Liver (tissue), 9 donors: ENCODE results near the gene AATK. TPM values are rescaled to one million over a fixed set of nuclear protein-coding genes. Genes with fewer than 3 reads are reported as not detected.

Experiments
- DNase-seq: peaks from one replicate; pipeline ENCODE4 v3.0.0-alpha.2; 2017; ENCODE audit warnings: low spot score
- H3K27ac ChIP-seq, 2 donors: one replicate each; pipeline ENCODE4 v1.7.0; 2013; ENCODE audit warnings: inconsistent platforms in 2 of 2, low read length in 2 of 2, control low read depth in 1 of 2, low read depth in 1 of 2, mild to moderate bottlenecking in 1 of 2
- H3K27me3 ChIP-seq, 4 donors: one replicate each; pipeline versions ENCODE4 v1.6.1 to v1.7.0; 2013; ENCODE audit warnings: low read length in 3 of 4, inconsistent platforms in 1 of 4, mild to moderate bottlenecking in 1 of 4, moderate library complexity in 1 of 4; ENCODE audit not compliant: control insufficient read depth in 4 of 4, insufficient read depth in 4 of 4
- H3K36me3 ChIP-seq, 4 donors: one replicate each; pipeline versions ENCODE4 v1.6.1 to v1.7.0; 2013; ENCODE audit warnings: low read length in 3 of 4, mild to moderate bottlenecking in 3 of 4, low read depth in 1 of 4, moderate library complexity in 1 of 4; ENCODE audit not compliant: control insufficient read depth in 4 of 4, insufficient read depth in 3 of 4
- H3K4me1 ChIP-seq, 4 donors: one replicate each; pipeline versions ENCODE4 v1.6.1 to v1.7.0; 2013; ENCODE audit warnings: low read length in 3 of 4, mild to moderate bottlenecking in 3 of 4, moderate library complexity in 1 of 4; ENCODE audit not compliant: control insufficient read depth in 4 of 4, insufficient read depth in 4 of 4
- H3K4me3 ChIP-seq, 3 donors: one replicate each; pipeline versions ENCODE4 v1.6.1 to v1.7.0; 2013; ENCODE audit warnings: low read length in 3 of 3, control low read depth in 1 of 3, low read depth in 1 of 3, mild to moderate bottlenecking in 1 of 3
- H3K9ac ChIP-seq, 2 donors: one replicate each; pipeline ENCODE4 v1.7.0; 2013; ENCODE audit warnings: low read length in 2 of 2, mild to moderate bottlenecking in 2 of 2, moderate library complexity in 2 of 2, control low read depth in 1 of 2, low read depth in 1 of 2
- H3K9me3 ChIP-seq, 4 donors: one replicate each; pipeline versions ENCODE4 v1.6.1 to v1.7.0; 2013; ENCODE audit warnings: low read length in 3 of 4; ENCODE audit not compliant: control insufficient read depth in 4 of 4
- FOXA1 ChIP-seq: IDR thresholded peaks from 2 replicates; pipeline ENCODE4 v1.6.1; 2016; ENCODE audit warnings: antibody characterized with exemption
- GABPA ChIP-seq, 2 donors: IDR thresholded peaks in 1 of 2; conservative IDR thresholded peaks in 1 of 2; 2 replicates each; pipeline ENCODE4 v1.6.1; 2016; ENCODE audit warnings: antibody characterized with exemption in 2 of 2, mild to moderate bottlenecking in 1 of 2, moderate library complexity in 1 of 2
- HNF4A ChIP-seq, 2 donors: conservative IDR thresholded peaks; 2 replicates each; pipeline ENCODE4 v1.6.1; 2016; ENCODE audit warnings: antibody characterized with exemption in 2 of 2, mild to moderate bottlenecking in 2 of 2
- JUND ChIP-seq, 2 donors: IDR thresholded peaks; 2 replicates each; pipeline ENCODE4 v1.6.1; 2016; ENCODE audit warnings: antibody characterized with exemption in 2 of 2
- RAD21 ChIP-seq, 2 donors: IDR thresholded peaks; 2 replicates each; pipeline ENCODE4 v1.6.1; 2016; ENCODE audit warnings: antibody characterized with exemption in 2 of 2, mild to moderate bottlenecking in 2 of 2
- SP1 ChIP-seq: IDR thresholded peaks from 2 replicates; pipeline ENCODE4 v1.6.1; 2018; ENCODE audit warnings: antibody characterized with exemption, mild to moderate bottlenecking
- TAF1 ChIP-seq: conservative IDR thresholded peaks from 2 replicates; pipeline ENCODE4 v1.6.1; 2016; ENCODE audit warnings: antibody characterized with exemption, mild to moderate bottlenecking
- ZBTB33 ChIP-seq: IDR thresholded peaks from 2 replicates; pipeline ENCODE4 v1.6.1; 2016; ENCODE audit warnings: antibody characterized with exemption
- WGBS: extraction: QIAGEN DNeasy Blood & Tissue Kit; methylation state at CpG from one replicate; pipeline ENCODE4 v1.1.7; 2013; 5-methylcytosine and 5-hydroxymethylcytosine counted together
- polyA plus RNA-seq, 2 donors: library from polyadenylated mRNA; stranded (reverse) in 1 of 2; unstranded in 1 of 2; fragments of 200-250 nt in 1 of 2; fragments of >200 nt in 1 of 2; fragmentation: Nextera tagmentation in 1 of 2; extraction: Ambion mirVana in 1 of 2; gene quantifications; one replicate each; pipeline versions ENCODE4 v1.2.1 to v1.2.3, GENCODE V29; 2013 to 2015
- total RNA-seq, 2 donors: library from RNA; depleted of rRNA; stranded (reverse); fragments of >200 nt; gene quantifications; one replicate each; pipeline ENCODE4 v1.2.3, GENCODE V29; 2014
- TF ChIP-seq, protein P1 (sequence below): IDR thresholded peaks from 2 replicates; pipeline ENCODE4 v1.6.1; 2016; ENCODE audit warnings: antibody characterized with exemption, mild to moderate bottlenecking
- donor health status: healthy.
- donor health status: healthy.
- donor health status: healthy.
- donor health status: healthy.
- donor health status: healthy.

Gene AATK
- total and polyA plus RNA-seq, 4 donors = 0.24 to 2.3 (median 0.62) TPM

- TF ChIP-seq HNF4A (conservative IDR thresholded peaks at IDR 0.05) = no peak
Measured at GRCh38 chr17:81126281-81127132, 39.5 kb downstream of the AATK start (continued).

- WGBS = 82% methylated on average over 14 of the region's 14 CpGs
- no peaks in the 10 kb centered on the region for H3K9me3 ChIP-seq
- TF ChIP-seq ZBTB33 (no peak), SP1 (no peak), TAF1 (no peak), HNF4A (conservative IDR thresholded peaks at IDR 0.05) (no peak), FOXA1 (no peak), RAD21 (IDR thresholded peaks at IDR 0.05) (no peak), GABPA (IDR thresholded peaks at IDR 0.05 in 1 of 2, conservative IDR thresholded peaks at IDR 0.05 in 1 of 2) (no peak), JUND (IDR thresholded peaks at IDR 0.05) (no peak)
- TF ChIP-seq, protein P1, sequence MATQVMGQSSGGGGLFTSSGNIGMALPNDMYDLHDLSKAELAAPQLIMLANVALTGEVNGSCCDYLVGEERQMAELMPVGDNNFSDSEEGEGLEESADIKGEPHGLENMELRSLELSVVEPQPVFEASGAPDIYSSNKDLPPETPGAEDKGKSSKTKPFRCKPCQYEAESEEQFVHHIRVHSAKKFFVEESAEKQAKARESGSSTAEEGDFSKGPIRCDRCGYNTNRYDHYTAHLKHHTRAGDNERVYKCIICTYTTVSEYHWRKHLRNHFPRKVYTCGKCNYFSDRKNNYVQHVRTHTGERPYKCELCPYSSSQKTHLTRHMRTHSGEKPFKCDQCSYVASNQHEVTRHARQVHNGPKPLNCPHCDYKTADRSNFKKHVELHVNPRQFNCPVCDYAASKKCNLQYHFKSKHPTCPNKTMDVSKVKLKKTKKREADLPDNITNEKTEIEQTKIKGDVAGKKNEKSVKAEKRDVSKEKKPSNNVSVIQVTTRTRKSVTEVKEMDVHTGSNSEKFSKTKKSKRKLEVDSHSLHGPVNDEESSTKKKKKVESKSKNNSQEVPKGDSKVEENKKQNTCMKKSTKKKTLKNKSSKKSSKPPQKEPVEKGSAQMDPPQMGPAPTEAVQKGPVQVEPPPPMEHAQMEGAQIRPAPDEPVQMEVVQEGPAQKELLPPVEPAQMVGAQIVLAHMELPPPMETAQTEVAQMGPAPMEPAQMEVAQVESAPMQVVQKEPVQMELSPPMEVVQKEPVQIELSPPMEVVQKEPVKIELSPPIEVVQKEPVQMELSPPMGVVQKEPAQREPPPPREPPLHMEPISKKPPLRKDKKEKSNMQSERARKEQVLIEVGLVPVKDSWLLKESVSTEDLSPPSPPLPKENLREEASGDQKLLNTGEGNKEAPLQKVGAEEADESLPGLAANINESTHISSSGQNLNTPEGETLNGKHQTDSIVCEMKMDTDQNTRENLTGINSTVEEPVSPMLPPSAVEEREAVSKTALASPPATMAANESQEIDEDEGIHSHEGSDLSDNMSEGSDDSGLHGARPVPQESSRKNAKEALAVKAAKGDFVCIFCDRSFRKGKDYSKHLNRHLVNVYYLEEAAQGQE = no peak
- H3K27me3 ChIP-seq = no peaks in the 10 kb centered on the region
- no peak overlapping the region for H3K9ac ChIP-seq
- H3K27ac ChIP-seq = no peak overlapping the region
- no peak overlapping the region for H3K4me3 ChIP-seq
- DNase-seq = no peak
- no peaks in the 10 kb centered on the region for H3K4me1 ChIP-seq
- no peaks in the 10 kb centered on the region for H3K36me3 ChIP-seq
Measured at GRCh38 chr17:81125573-81126081, 40.4 kb downstream of the AATK start.

- DNase-seq = no peak
- WGBS = 94% methylated on average over 18 of the region's 18 CpGs
- no peak for TF ChIP-seq RAD21 (IDR thresholded peaks at IDR 0.05)
- Histone ChIP-seq H3K27ac (no peak overlapping the region), H3K36me3 (no peaks in the 10 kb centered on the region), H3K4me1 (peaks cover 0 to 2% (median under 1%) of the 10 kb centered on the region in 4 donors), H3K27me3 (no peaks in the 10 kb centered on the region), H3K9me3 (no peaks in the 10 kb centered on the region), H3K9ac (no peak overlapping the region), H3K4me3 (no peak overlapping the region)
Measured at GRCh38 chr17:81124377-81124776, 41.6 kb downstream of the AATK start.
